IPS DF 6.9 (cell line): ENCODE measurements around the gene PJVK.

ENCODE experiments used
- DNase-seq: peaks from one replicate; pipeline ENCODE4 v3.0.0-alpha.2; 2013; ENCODE audit warnings: low read depth, low spot score
- H3K27ac ChIP-seq: one replicate; pipeline ENCODE4 v1.5.1; 2013; ENCODE audit warnings: low read length, control low read depth
- H3K27me3 ChIP-seq: 2 replicates; pipeline ENCODE4 v1.6.1; 2013; ENCODE audit warnings: mild to moderate bottlenecking, low read length; ENCODE audit not compliant: control insufficient read depth, insufficient read depth
- H3K36me3 ChIP-seq: 2 replicates; pipeline ENCODE4 v1.6.1; 2013; ENCODE audit warnings: low read length; ENCODE audit not compliant: control insufficient read depth, insufficient read depth
- H3K4me1 ChIP-seq: 2 replicates; pipeline ENCODE4 v1.6.1; 2013; ENCODE audit warnings: low read length; ENCODE audit not compliant: control insufficient read depth, insufficient read depth
- H3K4me3 ChIP-seq: 2 replicates; pipeline ENCODE4 v1.5.1; 2013; ENCODE audit warnings: mild to moderate bottlenecking, low read length
- H3K9me3 ChIP-seq: 2 replicates; pipeline ENCODE4 v1.6.1; 2013; ENCODE audit warnings: low read length, inconsistent platforms; ENCODE audit not compliant: control insufficient read depth, insufficient read depth
- WGBS: extraction: QIAGEN DNeasy Blood & Tissue Kit; methylation state at CpG from one replicate; pipeline ENCODE4 v1.1.7; 2013; ENCODE audit warnings: mixed read lengths, missing lambda C conversion rate; ENCODE audit not compliant: insufficient read length, insufficient coverage; 5-methylcytosine and 5-hydroxymethylcytosine counted together

Gene PJVK

GRCh38 chr2:178429336-178429735, 21.8 kb upstream of the PJVK start:
- DNase-seq = no peak
- Histone ChIP-seq H3K36me3 (peaks cover 4% of the 10 kb centered on the region; the same call in 1 of the 2 replicates), H3K4me1 (no peaks in the 10 kb centered on the region)

DNA sequence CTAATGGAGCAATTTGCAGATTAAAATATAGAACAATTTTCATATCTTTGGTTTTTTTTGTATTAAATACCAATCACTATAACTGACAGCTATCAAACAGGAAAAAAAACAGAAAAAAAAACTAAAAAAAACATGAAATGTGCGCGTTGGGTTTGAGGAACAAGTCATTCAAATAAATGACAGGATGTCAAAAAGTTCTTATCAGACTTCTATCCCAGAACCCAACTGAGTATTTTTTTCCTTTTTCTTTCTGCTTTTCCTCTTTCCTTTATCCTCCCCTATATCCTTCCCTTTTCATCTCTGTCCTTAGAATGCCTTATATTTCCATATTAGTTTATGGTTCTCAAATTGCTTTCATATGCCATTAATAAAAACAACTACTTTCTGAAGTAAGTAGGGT, 14.5 kb upstream of the PJVK start:
- Histone ChIP-seq H3K36me3 (peaks cover 12% of the 10 kb centered on the region; the same call in 1 of the 2 replicates), H3K27ac (no peak overlapping the region), H3K4me1 (no peaks in the 10 kb centered on the region), H3K27me3 (no peaks in the 10 kb centered on the region), H3K9me3 (no peaks in the 10 kb centered on the region), H3K4me3 (no peak overlapping the region)
- no peak for DNase-seq
- no CpG with 5 or more reads among the region's 2 CpGs for WGBS

More at GRCh38 chr2:178429336-178429735, 21.8 kb upstream of the PJVK start:
- no peaks in the 10 kb centered on the region for H3K9me3 ChIP-seq
- no peak overlapping the region for H3K27ac ChIP-seq
- H3K27me3 ChIP-seq = no peaks in the 10 kb centered on the region
- no peak overlapping the region for H3K4me3 ChIP-seq

DNA sequence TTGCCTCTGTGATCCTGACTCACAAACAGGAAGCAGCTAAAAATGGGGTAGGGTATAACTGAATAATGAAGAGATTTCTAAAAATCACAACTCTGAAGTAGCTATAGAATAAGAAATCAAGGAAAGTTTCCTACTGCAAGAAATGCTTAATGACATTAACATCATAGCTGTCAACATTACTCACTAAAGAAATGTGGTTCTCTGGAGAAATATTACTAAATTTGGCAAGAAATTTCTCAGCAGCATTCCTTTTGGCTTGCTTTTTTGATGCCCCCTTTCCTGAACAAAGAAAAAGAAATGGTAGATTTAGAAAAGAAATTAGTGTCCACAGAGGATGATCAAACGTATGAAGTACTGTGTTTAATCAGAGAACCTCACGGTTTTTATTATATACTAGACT, 9.8 kb upstream of the PJVK start:
- Histone ChIP-seq H3K4me3 (no peak overlapping the region), H3K27me3 (no peaks in the 10 kb centered on the region), H3K36me3 (peaks cover 11% of the 10 kb centered on the region), H3K9me3 (no peaks in the 10 kb centered on the region), H3K27ac (no peak overlapping the region), H3K4me1 (no peaks in the 10 kb centered on the region)
- DNase-seq = no peak
- no CpG with 5 or more reads among the region's 2 CpGs for WGBS

- H3K27me3 ChIP-seq = no peaks in the 10 kb centered on the region
- DNase-seq = no peak
- no peaks in the 10 kb centered on the region for H3K9me3 ChIP-seq
- H3K27ac ChIP-seq = no peak overlapping the region
- peaks cover 6% of the 10 kb centered on the region for H3K36me3 ChIP-seq
- WGBS = no CpG with 5 or more reads among the region's 4 CpGs
- no peaks in the 10 kb centered on the region for H3K4me1 ChIP-seq
- no peak overlapping the region for H3K4me3 ChIP-seq
Measured at GRCh38 chr2:178448968-178449661, 2.1 kb upstream of the PJVK start.

DNA sequence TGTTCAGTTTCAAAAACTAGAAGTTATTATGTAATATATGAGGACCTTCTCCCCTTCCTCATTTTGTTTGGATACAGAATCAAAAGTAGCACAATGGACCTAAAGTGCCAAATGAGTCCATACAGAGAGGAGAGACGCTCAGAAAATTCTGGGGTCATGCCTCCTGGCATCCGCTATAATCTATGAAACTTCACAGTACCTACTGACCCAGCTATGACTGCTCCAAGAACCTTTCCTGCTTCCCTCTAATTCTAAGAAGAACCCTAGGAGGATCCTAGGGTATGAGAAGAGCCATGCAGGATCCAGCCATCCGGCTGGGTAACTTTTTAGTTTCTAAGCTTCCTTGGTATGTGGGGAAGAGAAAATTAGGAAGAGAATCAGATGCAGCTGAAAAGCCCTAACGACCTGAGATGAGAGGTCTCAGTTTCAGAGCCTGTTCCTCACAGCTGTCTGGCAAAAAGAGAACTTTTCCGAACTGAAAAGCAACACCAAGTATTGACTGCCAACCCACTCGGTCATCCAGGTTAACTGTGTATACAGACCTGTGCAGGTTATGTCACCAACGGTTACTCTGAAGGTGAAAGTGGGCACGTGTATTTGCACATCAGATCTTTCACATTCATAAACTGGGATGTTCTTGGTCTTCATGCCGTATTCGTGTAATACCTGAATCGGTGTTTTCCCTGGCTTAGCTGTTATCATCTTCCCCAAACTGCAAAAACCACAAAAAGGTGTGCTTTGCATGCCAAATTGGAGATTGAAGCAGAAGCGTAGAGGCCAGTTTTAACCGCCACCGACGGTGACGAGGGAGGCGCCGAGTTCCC, 1.3 kb upstream of the PJVK start:
- Histone ChIP-seq H3K9me3 (no peaks in the 10 kb centered on the region), H3K4me1 (no peaks in the 10 kb centered on the region), H3K4me3 (peak overlapping the region; percentile 56), H3K27me3 (no peaks in the 10 kb centered on the region), H3K27ac (no peak overlapping the region), H3K36me3 (peaks cover 6% of the 10 kb centered on the region)
- DNase-seq = no peak
- no CpG with 5 or more reads among the region's 18 CpGs for whole genome bisulfite sequencing

DNA sequence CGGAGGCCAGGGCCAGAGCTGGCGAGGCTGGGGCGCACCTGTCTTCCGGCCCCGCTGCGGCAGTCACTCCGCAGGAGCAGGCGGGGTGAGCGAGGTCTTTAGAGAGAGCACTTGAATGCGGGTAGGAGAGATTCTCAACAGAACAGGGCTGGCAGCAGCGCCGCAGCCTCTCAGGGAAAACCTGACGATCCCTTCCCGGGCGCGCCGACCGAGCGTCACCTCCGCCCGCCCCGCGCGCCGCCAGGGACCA, 729 bp upstream of the PJVK start:
- Histone ChIP-seq H3K4me3 (peak overlapping the region; percentile 56), H3K27ac (no peak overlapping the region), H3K9me3 (no peaks in the 10 kb centered on the region), H3K4me1 (no peaks in the 10 kb centered on the region), H3K36me3 (peaks cover 5% of the 10 kb centered on the region), H3K27me3 (no peaks in the 10 kb centered on the region)
- WGBS = no CpG with 5 or more reads among the region's 25 CpGs
- peak; percentile 43 for DNase-seq

- no peaks in the 10 kb centered on the region for H3K4me1 ChIP-seq
- no peak overlapping the region for H3K27ac ChIP-seq
- no peaks in the 10 kb centered on the region for H3K27me3 ChIP-seq
- no peaks in the 10 kb centered on the region for H3K9me3 ChIP-seq
- H3K4me3 ChIP-seq = no peak overlapping the region
- no CpG with 5 or more reads among the region's 2 CpGs for WGBS
- DNase-seq = no peak
- peaks cover 3% of the 10 kb centered on the region; the same call in 1 of the 2 replicates for H3K36me3 ChIP-seq
Measured at GRCh38 chr2:178452334-178452733, 1.2 kb downstream of the PJVK start.

DNA sequence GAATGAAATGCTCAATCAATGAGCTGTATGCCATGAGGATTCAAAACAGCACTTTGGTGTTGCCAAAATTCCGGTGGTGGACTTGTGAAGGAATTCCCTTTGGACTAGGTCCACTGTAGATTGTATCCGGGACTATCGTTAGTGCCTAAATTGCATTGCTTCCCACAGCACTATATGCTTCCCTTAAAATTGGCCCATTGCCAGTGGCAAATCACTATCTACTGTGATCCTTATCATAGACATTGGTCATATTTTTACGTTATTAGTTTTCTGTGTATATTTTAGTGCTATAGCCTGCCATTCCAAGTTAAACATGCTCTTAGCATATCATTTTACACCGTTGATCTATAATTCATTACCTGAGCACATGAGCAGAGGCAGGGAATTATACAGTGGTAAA, 1.7 kb downstream of the PJVK start:
- no peak for DNase-seq
- no CpG with 5 or more reads among the region's 5 CpGs for WGBS
- Histone ChIP-seq H3K9me3 (no peaks in the 10 kb centered on the region), H3K27me3 (no peaks in the 10 kb centered on the region), H3K4me1 (no peaks in the 10 kb centered on the region), H3K36me3 (peaks cover 3% of the 10 kb centered on the region; the same call in 1 of the 2 replicates), H3K4me3 (no peak overlapping the region), H3K27ac (no peak overlapping the region)

DNA sequence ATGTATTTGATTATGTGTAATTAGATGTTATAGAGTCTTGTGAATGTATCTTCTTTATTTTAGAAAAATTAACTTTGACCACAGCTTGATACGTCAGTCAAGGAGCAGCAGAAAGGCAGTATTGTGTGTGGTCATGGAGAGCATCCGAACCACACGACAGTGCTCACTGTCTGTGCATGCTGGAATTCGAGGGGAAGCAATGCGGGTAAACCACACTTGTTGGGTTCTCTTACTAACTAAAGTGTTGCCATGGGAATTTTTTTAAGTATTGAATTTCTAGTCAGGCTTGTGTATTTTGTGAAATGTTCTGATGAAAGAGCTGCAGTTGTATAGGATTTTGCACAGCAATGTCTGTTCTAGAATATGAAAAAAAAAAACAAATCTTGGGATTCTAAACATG, 4.8 kb downstream of the PJVK start:
- no peak overlapping the region for H3K4me3 ChIP-seq
- no peaks in the 10 kb centered on the region for H3K27me3 ChIP-seq
- no CpG with 5 or more reads among the region's 5 CpGs for WGBS
- H3K9me3 ChIP-seq = no peaks in the 10 kb centered on the region
- H3K36me3 ChIP-seq = no peaks in the 10 kb centered on the region
- no peak for DNase-seq
- no peaks in the 10 kb centered on the region for H3K4me1 ChIP-seq
- no peak overlapping the region for H3K27ac ChIP-seq

DNA sequence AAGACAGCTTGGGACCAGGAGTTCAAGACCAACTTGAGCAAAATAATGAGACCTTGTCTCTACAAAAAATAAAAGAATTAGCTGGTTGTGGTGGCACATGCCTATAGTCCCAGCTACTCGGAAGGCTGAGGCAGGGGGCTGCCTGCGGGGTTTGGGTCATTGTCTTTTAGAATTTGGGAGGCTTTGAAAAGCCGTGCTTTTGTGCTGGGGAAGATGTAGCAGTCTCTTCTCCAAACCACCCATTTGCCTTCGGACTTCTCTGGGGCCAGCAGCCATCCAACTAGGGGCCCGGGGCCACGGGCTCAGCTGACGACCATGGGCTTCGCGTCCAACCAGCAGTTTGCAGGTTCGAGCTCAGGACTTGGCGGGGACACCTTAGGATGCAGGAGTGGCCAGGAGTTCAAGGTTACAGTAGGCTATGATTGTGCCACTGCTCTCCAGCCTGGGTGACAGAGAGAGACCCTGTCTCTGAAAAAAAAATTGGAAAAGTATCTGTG, 6.3 kb downstream of the PJVK start:
- no CpG with 5 or more reads among the region's 11 CpGs for WGBS
- no peak overlapping the region for H3K4me3 ChIP-seq
- DNase-seq = no peak

More for the DNA sequence above, 6.3 kb downstream of the PJVK start:
- Histone ChIP-seq H3K27me3 (no peaks in the 10 kb centered on the region), H3K4me1 (no peaks in the 10 kb centered on the region), H3K9me3 (no peaks in the 10 kb centered on the region), H3K27ac (no peak overlapping the region), H3K36me3 (no peaks in the 10 kb centered on the region)
